ENCODE data around the gene SLC16A11. TPM values are rescaled to one million over a fixed set of nuclear protein-coding genes. Genes with fewer than 3 reads are reported as not detected.

Gene SLC16A11
- total and polyA plus RNA-seq, 10 donors, result 0.51 to 3.9 (median 2.8) TPM; not detected in 1

- 61 to 75% (median 69%) methylated on average over 10 to 11 of the region's 11 CpGs for WGBS, 5 donors
- DNase-seq, result peak; percentile 73
- Histone ChIP-seq H3K4me1 (peaks cover 41 to 98% (median 65%) of the 10 kb centered on the region in 6 donors), H3K27me3 (replicated peaks in 1 of 7) (peaks cover 0 to 15% (median 0%) of the 10 kb centered on the region in 7 donors), H3K4me3 (peak overlapping the region in 3 of 8 donors; percentile 34 to 69 (median 42)), H3K9me3 (no peaks in the 10 kb centered on the region), H3K36me3 (peaks cover 0 to 23% (median 0%) of the 10 kb centered on the region in 6 donors), H3K27ac (peak overlapping the region; percentile 65 to 100 (median 99))
- TF ChIP-seq POLR2AphosphoS5 (IDR thresholded peaks at IDR 0.05), result no peak
- intact Hi-C loops (cut with DNase I; ENCODE audit: low total_unique reads), result loop anchor here (5.0 kb wide), 1 partner anchor 109 kb away; no protein-coding TSS in a partner anchor
Measured at GRCh38 chr17:7020894-7021664, 22.8 kb downstream of the SLC16A11 start.

- H3K27ac ChIP-seq, result peak overlapping the region; percentile 55 to 100 (median 99)
- WGBS, 5 donors, result 26 to 46% (median 36%) methylated on average over 14 to 16 of the region's 16 CpGs
- DNase-seq, result peak; percentile 77
- no peaks in the 10 kb centered on the region for H3K9me3 ChIP-seq
- peaks cover 0 to 15% (median 0%) of the 10 kb centered on the region in 7 donors for H3K27me3 ChIP-seq (replicated peaks in 1 of 7)
- TF ChIP-seq POLR2A (IDR thresholded peaks at IDR 0.05), result no peak
- TF ChIP-seq POLR2AphosphoS5 (IDR thresholded peaks at IDR 0.05), result peak in 1 of 3 donors; percentile 43
- H3K4me3 ChIP-seq, result peak overlapping the region in 7 of 8 donors; percentile 7 to 61 (median 33)
- intact Hi-C loops (cut with DNase I; ENCODE audit: low total_unique reads), result loop anchor here (5.0 kb wide), 1 partner anchor 108 kb away; no protein-coding TSS in a partner anchor
- peaks cover 47 to 100% (median 74%) of the 10 kb centered on the region in 6 donors for H3K4me1 ChIP-seq
- peaks cover 0 to 19% (median 0%) of the 10 kb centered on the region in 6 donors for H3K36me3 ChIP-seq
Measured at GRCh38 chr17:7019839-7020519, 23.9 kb downstream of the SLC16A11 start.

- TF ChIP-seq POLR2A (IDR thresholded peaks at IDR 0.05) (no peak), CTCF (IDR thresholded peaks at IDR 0.05 in 8 of 11, conservative IDR thresholded peaks at IDR 0.05 in 3 of 11) (no peak), POLR2AphosphoS5 (IDR thresholded peaks at IDR 0.05) (no peak)
- peaks cover 0 to 15% (median 0%) of the 10 kb centered on the region in 7 donors for H3K27me3 ChIP-seq (replicated peaks in 1 of 7)
- no peaks in the 10 kb centered on the region for H3K9me3 ChIP-seq
- H3K4me1 ChIP-seq, result peaks cover 47 to 95% (median 73%) of the 10 kb centered on the region in 6 donors
- peak overlapping the region; percentile 3 to 61 (median 30) for H3K4me3 ChIP-seq
- intact Hi-C loops (cut with DNase I; ENCODE audit: low total_unique reads), result no loop called here
- DNase-seq, result peak; percentile 75
- 48 to 81% (median 64%) methylated on average over 10 of the region's 10 CpGs for whole genome bisulfite sequencing, 5 donors
- peak overlapping the region; percentile 55 to 100 (median 99) for H3K27ac ChIP-seq
- peaks cover 0 to 16% (median 0%) of the 10 kb centered on the region in 6 donors for H3K36me3 ChIP-seq
Measured at GRCh38 chr17:7019367-7019766, 24.5 kb downstream of the SLC16A11 start.

GRCh38 chr17:7018331-7018964 lies 25.4 kb downstream of the SLC16A11 start:
- Histone ChIP-seq H3K4me1 (peaks cover 46 to 95% (median 78%) of the 10 kb centered on the region in 6 donors), H3K4me3 (peak overlapping the region in 6 of 8 donors; percentile 23 to 61 (median 35)), H3K27ac (peak overlapping the region; percentile 48 to 100 (median 99)), H3K36me3 (peaks cover 0 to 23% (median 0%) of the 10 kb centered on the region in 6 donors), H3K9me3 (no peaks in the 10 kb centered on the region), H3K27me3 (replicated peaks in 1 of 7) (peaks cover 0 to 14% (median 0%) of the 10 kb centered on the region in 7 donors)
- intact Hi-C loops (cut with DNase I; ENCODE audit: low total_unique reads), result no loop called here
- no peak for DNase-seq
- 70 to 84% (median 70%) methylated on average over 10 of the region's 10 CpGs for WGBS, 5 donors
- TF ChIP-seq POLR2A (IDR thresholded peaks at IDR 0.05) (no peak), POLR2AphosphoS5 (IDR thresholded peaks at IDR 0.05) (peak; percentile 60 to 73 (median 70)), CTCF (IDR thresholded peaks at IDR 0.05 in 8 of 11, conservative IDR thresholded peaks at IDR 0.05 in 3 of 11) (no peak)
